Measurements from ENCODE around the gene SERTM2. TPM values are rescaled to one million over a fixed set of nuclear protein-coding genes. Genes with fewer than 3 reads are reported as not detected.

The SERTM2 gene
- total RNA-seq, 1 donor from 2014 or later, result not detected

DNA sequence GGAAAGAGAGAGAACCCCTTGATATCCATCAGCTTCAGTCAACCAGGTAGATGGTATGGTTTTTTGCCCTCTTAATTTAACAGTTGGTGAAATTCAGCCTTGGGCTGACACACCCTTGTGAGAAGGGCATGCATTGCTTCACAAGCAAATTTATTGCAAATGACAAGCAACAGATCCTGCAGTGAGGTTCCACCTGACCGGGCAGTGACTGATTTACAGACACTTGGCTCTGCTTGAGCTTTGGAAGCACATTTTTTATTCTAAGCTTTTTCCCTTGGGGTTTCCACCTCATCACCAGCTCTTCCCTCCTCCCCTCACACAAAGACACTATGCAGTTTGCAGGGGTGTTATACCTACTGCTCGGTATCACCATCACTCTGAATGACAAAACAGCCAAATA lies 28.3 kb upstream of the SERTM2 start:
- Mint-ChIP-seq H3K27me3 (ENCODE audit: low read depth) (no peaks in the 10 kb centered on the region), H3K36me3 (ENCODE audit: low read depth) (no peaks in the 10 kb centered on the region), H3K27ac (ENCODE audit: unreplicated experiment) (no peak overlapping the region), H3K9me3 (ENCODE audit: low read depth) (peaks cover 26% of the 10 kb centered on the region), H3K4me1 (ENCODE audit: low read depth) (no peaks in the 10 kb centered on the region), H3K4me3 (ENCODE audit: unreplicated experiment) (no peak overlapping the region)
- no peak for DNase-seq (ENCODE audit: low spot score)
- TF ChIP-seq, protein P1, sequence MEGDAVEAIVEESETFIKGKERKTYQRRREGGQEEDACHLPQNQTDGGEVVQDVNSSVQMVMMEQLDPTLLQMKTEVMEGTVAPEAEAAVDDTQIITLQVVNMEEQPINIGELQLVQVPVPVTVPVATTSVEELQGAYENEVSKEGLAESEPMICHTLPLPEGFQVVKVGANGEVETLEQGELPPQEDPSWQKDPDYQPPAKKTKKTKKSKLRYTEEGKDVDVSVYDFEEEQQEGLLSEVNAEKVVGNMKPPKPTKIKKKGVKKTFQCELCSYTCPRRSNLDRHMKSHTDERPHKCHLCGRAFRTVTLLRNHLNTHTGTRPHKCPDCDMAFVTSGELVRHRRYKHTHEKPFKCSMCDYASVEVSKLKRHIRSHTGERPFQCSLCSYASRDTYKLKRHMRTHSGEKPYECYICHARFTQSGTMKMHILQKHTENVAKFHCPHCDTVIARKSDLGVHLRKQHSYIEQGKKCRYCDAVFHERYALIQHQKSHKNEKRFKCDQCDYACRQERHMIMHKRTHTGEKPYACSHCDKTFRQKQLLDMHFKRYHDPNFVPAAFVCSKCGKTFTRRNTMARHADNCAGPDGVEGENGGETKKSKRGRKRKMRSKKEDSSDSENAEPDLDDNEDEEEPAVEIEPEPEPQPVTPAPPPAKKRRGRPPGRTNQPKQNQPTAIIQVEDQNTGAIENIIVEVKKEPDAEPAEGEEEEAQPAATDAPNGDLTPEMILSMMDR (IDR thresholded peaks at IDR 0.05), result no peak

DNA sequence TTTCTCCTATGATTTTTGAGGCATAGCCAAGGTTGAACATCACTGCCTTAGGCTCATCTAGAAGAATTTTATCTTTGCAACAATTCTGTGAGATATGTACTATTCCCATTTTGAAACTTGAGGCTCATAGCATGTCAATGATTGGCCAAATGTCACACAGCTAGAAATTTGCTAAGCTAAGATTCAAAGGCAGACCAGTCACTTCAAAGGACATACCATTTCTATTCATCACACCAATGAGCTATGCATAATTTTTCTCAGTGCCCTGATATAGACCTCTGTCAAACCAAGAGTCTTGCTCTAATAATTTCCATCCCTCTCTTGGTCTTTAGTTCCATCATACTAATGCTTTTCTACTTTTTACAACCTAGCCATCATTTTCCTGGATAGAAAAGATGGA lies 27.6 kb upstream of the SERTM2 start:
- H3K36me3 Mint-ChIP-seq (ENCODE audit: low read depth), result no peaks in the 10 kb centered on the region
- H3K4me3 Mint-ChIP-seq (ENCODE audit: unreplicated experiment), result no peak overlapping the region
- H3K27me3 Mint-ChIP-seq (ENCODE audit: low read depth), result no peaks in the 10 kb centered on the region
- H3K4me1 Mint-ChIP-seq (ENCODE audit: low read depth), result no peaks in the 10 kb centered on the region
- DNase-seq (ENCODE audit: low spot score), result no peak
- TF ChIP-seq, protein P1 (IDR thresholded peaks at IDR 0.05), result no peak
- no peak overlapping the region for H3K27ac Mint-ChIP-seq (ENCODE audit: unreplicated experiment)
- H3K9me3 Mint-ChIP-seq (ENCODE audit: low read depth), result peaks cover 26% of the 10 kb centered on the region

DNA sequence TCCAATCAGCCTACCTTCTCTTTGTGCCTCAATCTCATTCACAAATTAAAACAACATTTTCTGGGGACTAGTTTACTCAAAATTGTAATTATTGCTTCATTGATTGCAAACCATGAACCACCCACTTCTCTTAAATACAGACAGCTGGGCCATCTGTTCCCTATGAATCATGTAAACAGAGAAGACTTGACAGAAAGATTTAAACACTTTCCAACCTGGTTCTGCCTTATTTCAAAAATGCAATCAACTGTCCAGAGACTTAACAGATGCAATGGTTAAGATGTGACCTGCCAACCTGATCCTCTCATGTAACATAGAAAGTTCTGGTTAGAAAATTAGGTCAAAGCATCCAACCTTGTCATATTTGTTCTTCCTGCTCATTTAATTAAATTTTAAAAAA lies 20.8 kb upstream of the SERTM2 start:
- no peak overlapping the region for H3K27ac Mint-ChIP-seq (ENCODE audit: unreplicated experiment)
- H3K9me3 Mint-ChIP-seq (ENCODE audit: low read depth), result peaks cover 8% of the 10 kb centered on the region
- no peaks in the 10 kb centered on the region for H3K27me3 Mint-ChIP-seq (ENCODE audit: low read depth)
- no peaks in the 10 kb centered on the region for H3K4me1 Mint-ChIP-seq (ENCODE audit: low read depth)
- no peak for DNase-seq (ENCODE audit: low spot score)
- no peak overlapping the region for H3K4me3 Mint-ChIP-seq (ENCODE audit: unreplicated experiment)
- TF ChIP-seq, protein P1 (IDR thresholded peaks at IDR 0.05), result no peak
- H3K36me3 Mint-ChIP-seq (ENCODE audit: low read depth), result no peaks in the 10 kb centered on the region

DNA sequence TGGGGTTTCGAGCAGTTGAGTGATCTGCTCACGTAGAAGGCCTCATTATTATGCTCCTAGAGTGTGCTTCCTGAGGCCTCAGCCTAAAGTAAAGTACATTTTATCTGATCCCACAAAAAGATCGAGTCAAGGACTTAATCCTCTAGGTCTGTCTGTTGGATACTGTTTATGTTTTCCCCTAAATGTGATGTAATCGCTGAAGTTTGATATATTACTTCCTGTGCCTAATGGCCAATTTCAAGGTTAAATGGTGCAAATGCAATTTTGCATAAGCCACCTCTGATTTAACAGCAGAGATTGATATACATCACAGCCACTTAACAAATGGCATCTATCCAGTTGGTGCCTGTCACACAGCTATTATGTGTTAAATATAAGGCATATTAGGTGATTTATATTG lies 19.4 kb upstream of the SERTM2 start:
- Mint-ChIP-seq H3K4me1 (ENCODE audit: low read depth) (no peaks in the 10 kb centered on the region), H3K9me3 (ENCODE audit: low read depth) (peaks cover under 1% of the 10 kb centered on the region)

DNA sequence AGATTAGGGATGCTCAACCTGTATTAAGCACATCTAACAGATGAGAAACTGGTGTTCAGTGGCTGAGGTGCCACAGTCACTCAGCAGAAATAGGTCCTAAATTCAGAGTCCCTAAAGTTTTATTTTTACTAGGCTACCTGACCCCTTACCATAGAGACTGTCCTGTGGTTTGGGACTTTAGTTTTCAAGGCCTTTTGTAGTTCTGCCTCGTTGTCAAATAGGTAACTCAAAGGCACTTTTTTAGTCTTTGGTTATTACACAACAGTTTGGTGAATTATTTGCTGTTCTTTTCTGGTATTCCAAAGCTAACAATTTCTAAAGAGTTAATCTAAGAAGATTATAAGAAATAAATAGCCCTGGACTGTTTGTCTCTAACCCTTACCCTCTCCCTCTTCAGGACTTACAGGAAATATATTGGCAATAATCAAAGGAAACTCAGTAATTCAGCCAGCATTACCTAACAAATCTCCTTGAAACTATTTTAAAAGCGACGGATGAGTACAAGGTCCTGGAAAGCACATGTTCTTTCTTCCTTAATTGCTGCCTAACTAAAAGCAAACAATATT lies 12.8 kb upstream of the SERTM2 start:
- no peaks in the 10 kb centered on the region for H3K4me1 Mint-ChIP-seq (ENCODE audit: low read depth)
- no peak overlapping the region for H3K27ac Mint-ChIP-seq (ENCODE audit: unreplicated experiment)
- H3K4me3 Mint-ChIP-seq (ENCODE audit: unreplicated experiment), result no peak overlapping the region
- peaks cover 2% of the 10 kb centered on the region for H3K27me3 Mint-ChIP-seq (ENCODE audit: low read depth)
- TF ChIP-seq, protein P1 (IDR thresholded peaks at IDR 0.05), result no peak
- no peaks in the 10 kb centered on the region for H3K9me3 Mint-ChIP-seq (ENCODE audit: low read depth)
- no peak for DNase-seq (ENCODE audit: low spot score)
- no peaks in the 10 kb centered on the region for H3K36me3 Mint-ChIP-seq (ENCODE audit: low read depth)

More for the DNA sequence above, 19.4 kb upstream of the SERTM2 start:
- H3K27ac Mint-ChIP-seq (ENCODE audit: unreplicated experiment), result no peak overlapping the region
- H3K4me3 Mint-ChIP-seq (ENCODE audit: unreplicated experiment), result no peak overlapping the region
- TF ChIP-seq, protein P1 (IDR thresholded peaks at IDR 0.05), result no peak
- no peaks in the 10 kb centered on the region for H3K27me3 Mint-ChIP-seq (ENCODE audit: low read depth)
- no peaks in the 10 kb centered on the region for H3K36me3 Mint-ChIP-seq (ENCODE audit: low read depth)
- no peak for DNase-seq (ENCODE audit: low spot score)

All from chondrocyte (in vitro differentiated cells).